B cell (primary cell): ENCODE measurements around the gene ABCD2. TPM values are rescaled to one million over a fixed set of nuclear protein-coding genes. Genes with fewer than 3 reads are reported as not detected.

Experiments
- ATAC-seq: fragments of 200-7000 bp; cut with Tn5 transposase; one replicate; pipeline ENCODE4 v1.10.0; 2021; ENCODE audit warnings: low read depth, mild to moderate bottlenecking, moderate number of reproducible peaks, moderate library complexity
- CTCF ChIA-PET: fragments of 350-600 bp; sonication (Branson Sonifier 250); formaldehyde crosslinking; loops from one replicate; lab custom pipeline; 2021; ENCODE audit warnings: antibody characterized with exemption, inconsistent platforms; lab: Charles Lee
- POLR2A ChIA-PET: fragments of 350-600 bp; sonication (Branson Sonifier 250); formaldehyde crosslinking; loops from one replicate; lab custom pipeline; 2021; ENCODE audit warnings: antibody characterized with exemption; lab: Charles Lee
- DNase-seq: peaks from one replicate; pipeline ENCODE4 v3.0.0; 2013
- H2AFZ ChIP-seq: 2 replicates; pipeline ENCODE4 v1.6.1; 2012; ENCODE audit warnings: mild to moderate bottlenecking, low read depth, low read length; ENCODE audit not compliant: insufficient read depth, poor library complexity, severe bottlenecking
- H3K27ac ChIP-seq, 2 donors: 1 replicate in 1 of 2; 2 replicates in 1 of 2; pipeline ENCODE4 v1.5.1; 2012 to 2013; ENCODE audit warnings: low read length in 2 of 2, mild to moderate bottlenecking in 2 of 2, moderate library complexity in 1 of 2
- H3K27me3 ChIP-seq, 4 experiments: fragments of 200-600 bp in 1 of 4; sonication (generic) in 1 of 4; replicated peaks in 1 of 4; 1 replicate in 2 of 4; 2 replicates in 2 of 4; pipeline versions ENCODE4 v1.6.1 to v1.7.0; 2013 to 2016; ENCODE audit warnings: low read length in 3 of 4, mild to moderate bottlenecking in 2 of 4, mixed read lengths in 1 of 4, moderate library complexity in 1 of 4; ENCODE audit not compliant: insufficient read depth in 4 of 4, control insufficient read depth in 3 of 4; ENCODE audit errors: control extremely low read depth in 1 of 4
- H3K36me3 ChIP-seq, 2 experiments: replicated peaks in 1 of 2; 1 replicate in 1 of 2; 2 replicates in 1 of 2; pipeline versions ENCODE4 v1.6.1 to v1.7.1; 2013; ENCODE audit warnings: low read length in 1 of 2; ENCODE audit not compliant: insufficient read depth in 2 of 2, control insufficient read depth in 1 of 2; ENCODE audit errors: control extremely low read depth in 1 of 2, extremely low read depth in 1 of 2
- H3K4me1 ChIP-seq, 2 donors: fragments of 200-600 bp in 1 of 2; sonication (generic) in 1 of 2; 1 replicate in 1 of 2; 2 replicates in 1 of 2; pipeline versions ENCODE4 v1.5.1 to v1.6.1; 2013 to 2017; ENCODE audit warnings: low read length in 2 of 2; ENCODE audit not compliant: control insufficient read depth in 2 of 2, insufficient read depth in 2 of 2
- H3K4me2 ChIP-seq: replicated peaks from 2 replicates; pipeline ENCODE3; 2012; ENCODE audit warnings: mild to moderate bottlenecking, low read depth, low read length; ENCODE audit not compliant: poor library complexity, severe bottlenecking
- H3K4me3 ChIP-seq, 5 experiments: fragments of 200-600 bp in 1 of 5; sonication (generic) in 1 of 5; 1 replicate in 3 of 5; 2 replicates in 2 of 5; pipeline versions ENCODE4 v1.5.1 to v1.7.0; 2011 to 2016; ENCODE audit warnings: low read length in 4 of 5, mild to moderate bottlenecking in 4 of 5, low read depth in 2 of 5, control low read depth in 1 of 5, moderate library complexity in 1 of 5; ENCODE audit not compliant: insufficient read depth in 1 of 5; ENCODE audit errors: control extremely low read depth in 1 of 5, extremely low read depth in 1 of 5
- H3K79me2 ChIP-seq: fragments of 200-600 bp; sonication (generic); one replicate; pipeline ENCODE4 v1.6.0; 2016; ENCODE audit warnings: low read length; ENCODE audit not compliant: control insufficient read depth, insufficient read depth
- H3K9ac ChIP-seq: fragments of 200-600 bp; sonication (generic); 2 replicates; pipeline ENCODE4 v1.6.1; 2017; ENCODE audit warnings: mild to moderate bottlenecking, low read length, moderate library complexity
- H3K9me3 ChIP-seq, 3 donors: one replicate each; pipeline versions ENCODE4 v1.6.1 to v1.7.1; 2013; ENCODE audit warnings: low read length in 2 of 3; ENCODE audit not compliant: control insufficient read depth in 2 of 3, insufficient read depth in 1 of 3; ENCODE audit errors: control extremely low read depth in 1 of 3
- H4K20me1 ChIP-seq: 2 replicates; pipeline ENCODE4 v1.6.0; 2012; ENCODE audit warnings: mild to moderate bottlenecking, low read length; ENCODE audit not compliant: insufficient read depth, control insufficient read depth, poor library complexity, severe bottlenecking
- H3K27ac Mint-ChIP-seq: one replicate; pipeline ENCODE4 v1.8.0; 2021; ENCODE audit warnings: mixed read lengths
- H3K27me3 Mint-ChIP-seq: one replicate; pipeline ENCODE4 v1.8.0; 2021; ENCODE audit warnings: mixed read lengths
- H3K4me1 Mint-ChIP-seq: one replicate; pipeline ENCODE4 v1.8.0; 2021; ENCODE audit warnings: mixed read lengths
- H3K4me3 Mint-ChIP-seq: one replicate; pipeline ENCODE4 v1.8.0; 2021; ENCODE audit warnings: mixed read lengths
- H3K9me3 Mint-ChIP-seq: one replicate; pipeline ENCODE4 v1.8.0; 2022; ENCODE audit warnings: mixed read lengths; ENCODE audit not compliant: insufficient read depth
- CTCF ChIP-seq: fragments of 200-600 bp; IDR thresholded peaks from one replicate; pipeline ENCODE4 v1.8.0; 2022; ENCODE audit warnings: antibody characterized with exemption, mild to moderate bottlenecking
- EZH2 ChIP-seq: IDR thresholded peaks from 2 replicates; pipeline ENCODE4 v1.6.1; 2012; ENCODE audit warnings: borderline replicate concordance, low read depth, mild to moderate bottlenecking, moderate library complexity, low read length; ENCODE audit not compliant: insufficient read depth, poor library complexity, severe bottlenecking
- WGBS: methylation state at CpG from one replicate; pipeline ENCODE4 v1.1.5; 2013; ENCODE audit warnings: missing lambda C conversion rate; ENCODE audit not compliant: insufficient coverage; 5-methylcytosine and 5-hydroxymethylcytosine counted together
- intact Hi-C: fragments of 100-400 bp; cut with micrococcal nuclease; formaldehyde crosslinking; loops from one replicate; pipeline ENCODE4 v1.10.0; 2022
- polyA plus RNA-seq: library from polyadenylated mRNA; depleted of rRNA; stranded (reverse); fragments of >200 nt; gene quantifications from 2 replicates; pipeline ENCODE4 v1.2.3, GENCODE V29; 2012
- total RNA-seq, 2 donors: library from RNA; stranded (reverse); fragments of 120-200 nt in 1 of 2; gene quantifications; 1 replicate in 1 of 2; 2 replicates in 1 of 2; pipeline versions ENCODE4 v1.2.3 to v1.2.4, GENCODE V29; 2013 to 2022

ABCD2 gene
- total and polyA plus RNA-seq, 2 donors (not counting 1 experiment from before 2014, with no cell fraction given) = 0.43 to 1.5 TPM

- no peak overlapping the region for H3K9ac ChIP-seq
- no peaks in the 10 kb centered on the region for H3K9me3 ChIP-seq
- no peak overlapping the region for H2AFZ ChIP-seq
- H3K27me3 Mint-ChIP-seq = no peaks in the 10 kb centered on the region
- no peaks in the 10 kb centered on the region for H3K27me3 ChIP-seq
- no peak overlapping the region for H3K4me2 ChIP-seq
- no peaks in the 10 kb centered on the region for H3K4me1 Mint-ChIP-seq
- no peak overlapping the region for H3K4me3 ChIP-seq
- no peaks in the 10 kb centered on the region for H3K9me3 Mint-ChIP-seq
- H3K36me3 ChIP-seq = no peaks in the 10 kb centered on the region
- H3K79me2 ChIP-seq = no peaks in the 10 kb centered on the region
- DNase-seq (no peak), ATAC-seq (no peak)
- no peaks in the 10 kb centered on the region for H4K20me1 ChIP-seq
- no peak for TF ChIP-seq EZH2
- TF ChIP-seq CTCF = no peak
- no peak overlapping the region for H3K4me3 Mint-ChIP-seq
- CTCF ChIA-PET = no interaction called here
- POLR2A ChIA-PET = no interaction called here
- H3K4me1 ChIP-seq = no peaks in the 10 kb centered on the region
- intact Hi-C loops = no loop called here
- no peak overlapping the region for H3K27ac ChIP-seq
- no peak overlapping the region for H3K27ac Mint-ChIP-seq
These were observed 85.7 kb downstream of the ABCD2 start for GRCh38 chr12:39533951-39534350.

- no peak overlapping the region for H3K27ac Mint-ChIP-seq
- intact Hi-C loops = no loop called here
- no peak for DNase-seq
- Histone ChIP-seq H4K20me1 (no peaks in the 10 kb centered on the region), H3K27me3 (no peaks in the 10 kb centered on the region), H3K4me1 (no peaks in the 10 kb centered on the region), H3K27ac (no peak overlapping the region), H3K79me2 (no peaks in the 10 kb centered on the region), H3K4me3 (no peak overlapping the region), H3K4me2 (no peak overlapping the region), H3K36me3 (no peaks in the 10 kb centered on the region), H2AFZ (no peak overlapping the region), H3K9me3 (no peaks in the 10 kb centered on the region), H3K9ac (no peak overlapping the region)
- ChIA-PET POLR2A (no interaction called here), CTCF (interaction anchor here (0.6 kb wide), 1 partner anchor 13 kb away, joined by 3 read pairs; no protein-coding TSS in a partner anchor)
- no peaks in the 10 kb centered on the region for H3K27me3 Mint-ChIP-seq
- no peaks in the 10 kb centered on the region for H3K4me1 Mint-ChIP-seq
- peaks cover 2% of the 10 kb centered on the region for H3K9me3 Mint-ChIP-seq
- H3K4me3 Mint-ChIP-seq = no peak overlapping the region
- no CpG with 5 or more reads among the region's 4 CpGs for WGBS
- ATAC-seq = no peak
- TF ChIP-seq CTCF (no peak), EZH2 (no peak)
These were observed 87.2 kb downstream of the ABCD2 start for GRCh38 chr12:39532448-39532847.
